HG03025 (cell line): ENCODE results near the gene JAK2.
"Not testable (repeated sequence)": the region's sequence is repeated elsewhere in the genome, so short reads cannot be mapped to it uniquely, and the experiment has no call there.

Experiments
- ATAC-seq: cut with Tn5 transposase; IDR thresholded peaks from one replicate; pipeline ENCODE4 v1.9.1; 2021; ENCODE audit warnings: mild to moderate bottlenecking, moderate library complexity; ENCODE audit not compliant: unreplicated experiment, low FRiP score

Gene JAK2

DNA sequence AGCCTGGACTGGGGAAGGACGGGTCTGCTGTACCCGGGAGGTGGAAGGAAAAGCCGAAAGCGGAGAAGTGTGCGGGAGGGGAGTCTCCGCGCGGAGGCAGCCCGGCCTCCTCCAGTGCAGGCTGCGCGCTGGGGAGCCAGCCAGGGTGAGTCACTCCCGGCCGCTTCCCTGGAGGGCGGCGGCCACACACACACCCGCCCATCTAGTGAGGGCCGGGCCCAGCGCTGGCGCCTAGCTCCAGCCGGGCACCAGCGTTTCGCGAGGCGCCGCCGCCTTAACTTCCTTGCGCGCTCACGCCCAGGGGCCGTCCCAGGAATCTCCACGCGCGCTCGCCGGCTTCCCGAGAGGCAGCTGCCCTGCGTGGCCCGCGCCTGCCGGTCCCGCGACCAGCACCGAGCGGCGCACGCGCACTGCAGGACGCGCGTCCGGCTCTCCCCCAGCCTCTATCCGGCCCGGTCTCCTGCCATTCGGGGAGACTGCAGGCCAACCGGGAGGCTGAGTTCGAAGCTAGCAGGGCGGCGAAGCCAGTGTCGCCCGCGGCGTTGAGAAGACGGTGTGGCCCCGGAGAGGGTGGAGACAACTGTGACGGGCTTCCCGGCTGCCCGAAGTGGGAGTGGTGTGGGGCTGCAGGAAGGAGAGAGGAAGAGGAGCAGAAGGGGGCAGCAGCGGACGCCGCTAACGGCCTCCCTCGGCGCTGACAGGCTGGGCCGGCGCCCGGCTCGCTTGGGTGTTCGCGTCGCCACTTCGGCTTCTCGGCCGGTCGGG, at the start of gene JAK2:
Gene JAK2 (plus strand): TSS at position 652 of the 765 bp plus-strand sequence. CDS start 36,716 bp downstream, outside the sequence.
- ATAC-seq: peak; percentile 68

- no peak for ATAC-seq
Measured at GRCh38 chr9:4936277-4936676, 48.8 kb upstream of the JAK2 start.

DNA sequence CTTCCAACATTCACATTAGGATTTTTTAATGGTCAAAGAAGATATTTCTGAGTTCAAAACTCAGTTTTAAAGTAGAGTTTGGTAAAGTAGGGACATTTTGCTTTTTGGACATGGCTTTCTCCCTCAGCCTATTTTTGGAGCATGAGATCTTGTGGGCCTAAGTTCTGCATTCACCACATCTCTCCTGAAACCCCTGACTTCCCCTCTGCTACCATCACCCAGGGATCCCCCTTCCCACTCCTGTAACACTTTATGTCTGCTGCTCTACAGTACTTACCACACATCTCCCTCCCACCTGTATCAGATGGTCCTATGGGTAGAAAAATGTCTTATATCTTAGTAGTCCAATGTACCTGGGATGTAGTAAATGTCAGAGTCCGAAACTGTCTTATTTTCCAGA, 48.2 kb upstream of the JAK2 start:
- ATAC-seq: no peak

GRCh38 chr9:4937446-4937845, 47.6 kb upstream of the JAK2 start:
- no peak for ATAC-seq

DNA sequence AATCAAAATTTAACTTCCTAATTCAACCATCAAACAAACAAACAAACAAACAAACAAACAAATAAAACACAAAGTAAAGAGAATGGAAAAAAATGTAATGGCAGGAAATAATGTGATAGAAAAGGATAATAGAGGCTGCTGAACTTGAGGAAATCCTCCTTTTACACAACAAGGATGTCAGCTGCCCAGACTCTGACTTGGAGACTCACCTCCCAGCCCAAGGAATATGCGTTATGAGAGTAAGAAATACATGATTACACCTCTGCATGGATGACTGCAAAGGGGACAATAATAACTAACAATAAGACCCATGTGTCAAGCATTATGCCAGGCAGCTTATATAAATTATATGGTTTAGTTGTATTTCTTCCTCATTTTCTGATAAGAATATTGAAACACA, 46.6 kb upstream of the JAK2 start:
- no peak for ATAC-seq

DNA sequence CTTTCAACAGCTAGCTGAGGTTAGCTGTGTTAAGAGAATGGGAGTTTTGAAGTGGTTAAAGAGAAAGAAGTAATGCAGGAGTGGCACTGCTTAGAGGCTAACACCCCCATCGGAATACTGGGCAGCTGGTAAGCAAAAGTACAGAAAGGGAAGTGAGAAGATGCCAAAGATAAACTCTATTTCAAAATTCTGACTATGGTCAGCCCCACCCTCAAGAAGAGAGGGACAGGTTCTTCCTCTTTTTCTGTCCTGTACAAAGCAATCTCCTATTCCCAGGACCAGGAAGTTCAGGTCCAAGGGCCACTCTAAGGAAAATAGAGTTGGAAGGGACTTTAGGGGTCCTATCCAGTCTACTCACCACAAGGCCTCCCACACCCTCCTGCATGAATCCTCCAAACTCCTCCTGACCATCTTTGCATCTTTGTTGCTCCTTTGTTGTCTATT, 45.9 kb upstream of the JAK2 start:
- ATAC-seq: peak; percentile 82

DNA sequence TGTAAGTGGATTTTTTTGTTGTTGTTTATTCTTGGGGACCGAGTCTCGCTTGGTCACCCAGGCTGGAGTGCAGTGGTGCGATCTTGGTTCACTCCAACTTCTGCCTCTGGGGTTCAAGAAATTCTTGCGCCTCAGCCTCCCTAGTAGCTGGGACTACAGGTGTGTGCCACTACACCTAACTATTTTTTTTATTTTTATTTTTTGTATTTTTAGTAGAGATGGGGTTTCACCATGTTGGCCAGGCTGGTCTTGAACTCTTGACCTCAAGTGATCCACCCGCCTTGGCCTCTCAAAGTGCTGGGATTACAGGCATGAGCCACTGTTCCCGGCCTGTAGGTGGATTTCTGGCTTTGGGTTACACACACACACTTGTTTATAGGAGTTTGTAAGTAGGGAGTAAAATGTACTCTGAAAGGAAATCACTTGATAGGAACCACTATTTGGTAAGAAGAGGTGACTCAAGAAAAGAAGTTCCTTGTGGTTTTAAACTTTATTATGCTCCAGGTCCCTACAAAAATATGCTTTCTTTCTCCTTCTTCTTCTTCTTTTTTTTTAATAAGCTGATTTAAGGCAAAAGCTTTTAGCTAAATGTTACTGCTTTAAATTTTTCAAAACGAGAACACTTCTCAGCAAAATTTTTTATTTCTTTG, 42.9 kb upstream of the JAK2 start:
- ATAC-seq: not testable (repeated sequence)

- no peak for ATAC-seq
Measured at GRCh38 chr9:4943346-4943745, 41.7 kb upstream of the JAK2 start.

GRCh38 chr9:4944431-4945211, 40.5 kb upstream of the JAK2 start:
- ATAC-seq: not testable (repeated sequence)

- no peak for ATAC-seq
Measured at GRCh38 chr9:4946937-4947336, 38.1 kb upstream of the JAK2 start.

- no peak for ATAC-seq
Measured at GRCh38 chr9:4955836-4956235, 29.2 kb upstream of the JAK2 start.

- no peak for ATAC-seq
Measured at GRCh38 chr9:4959031-4959430, 26.0 kb upstream of the JAK2 start.

GRCh38 chr9:4962085-4962484, 23.0 kb upstream of the JAK2 start:
- ATAC-seq: no peak

DNA sequence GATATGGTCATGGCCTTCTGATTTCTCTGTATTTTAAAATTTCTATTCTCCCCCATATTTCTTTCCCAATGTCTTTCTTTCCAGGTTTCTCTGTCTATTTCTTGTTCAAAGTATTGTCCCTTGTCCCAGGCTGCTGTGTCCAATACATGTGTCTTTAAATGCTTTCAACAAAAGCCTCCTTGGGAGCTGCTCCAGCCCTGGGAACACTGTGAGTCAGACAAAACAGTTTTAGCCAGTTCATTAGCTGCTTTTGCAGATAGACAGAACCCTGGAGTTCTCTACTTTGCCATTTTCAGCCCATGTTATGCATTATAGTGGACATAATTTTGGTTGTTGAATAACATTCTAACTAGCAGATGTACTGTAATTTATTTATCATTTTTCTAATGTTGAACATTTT, 20.5 kb upstream of the JAK2 start:
- no peak for ATAC-seq

- ATAC-seq: no peak
Measured at GRCh38 chr9:4965174-4965821, 19.8 kb upstream of the JAK2 start.

DNA sequence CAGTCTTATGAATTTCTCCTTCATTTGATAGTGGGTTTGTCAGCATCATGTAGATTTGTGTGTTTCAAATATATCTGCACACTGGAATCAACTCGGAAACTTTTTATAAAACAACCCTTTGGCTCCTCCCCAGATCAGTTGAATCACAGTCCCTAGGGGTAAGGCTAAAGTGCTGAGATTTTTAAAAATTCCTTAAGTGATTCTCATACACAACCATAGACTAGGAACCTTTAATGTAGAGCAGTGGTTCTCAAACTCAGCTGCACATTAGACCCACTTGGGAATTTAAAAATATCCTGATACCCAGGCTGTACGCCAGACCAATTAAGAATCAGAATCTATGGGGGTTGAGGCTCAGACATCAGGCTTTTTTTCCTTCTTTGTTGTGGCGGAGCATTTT, 17.5 kb upstream of the JAK2 start:
- no peak for ATAC-seq

- ATAC-seq: no peak
Measured at GRCh38 chr9:4969130-4969529, 15.9 kb upstream of the JAK2 start.

DNA sequence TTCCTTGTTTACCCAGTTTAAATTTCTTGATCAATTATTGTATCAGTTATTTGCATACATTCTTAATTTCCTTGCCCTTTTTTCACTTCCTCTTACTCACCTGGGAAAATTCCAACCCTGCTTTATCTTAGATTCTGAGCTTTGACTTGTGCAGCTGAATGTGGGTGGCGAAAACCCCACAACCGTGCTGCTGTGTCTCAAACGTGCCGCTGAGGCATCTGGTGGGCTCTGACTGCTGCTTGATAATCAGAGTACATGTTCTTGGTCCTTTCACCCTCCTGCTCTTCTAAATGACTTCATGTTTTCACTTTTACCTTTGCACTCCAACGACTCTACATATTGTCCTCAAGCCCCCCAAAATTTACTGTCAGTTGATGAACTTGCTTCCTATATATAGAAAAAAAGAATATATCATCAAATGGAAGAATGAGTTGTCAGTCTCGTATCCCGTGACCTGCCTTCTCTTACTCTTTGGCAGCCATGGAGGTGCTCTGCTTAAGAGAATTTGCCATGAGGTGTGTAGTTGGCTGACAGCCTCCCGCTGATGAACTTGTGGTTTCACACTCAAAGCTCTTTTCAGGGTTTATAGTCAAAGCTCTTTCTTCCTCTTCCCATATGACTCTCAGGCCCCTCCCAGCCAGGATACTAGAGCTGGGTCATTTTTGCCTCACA, 14.0 kb upstream of the JAK2 start:
- peak; percentile 75 for ATAC-seq

- no peak for ATAC-seq
Measured at GRCh38 chr9:4973246-4973645, 11.8 kb upstream of the JAK2 start.

DNA sequence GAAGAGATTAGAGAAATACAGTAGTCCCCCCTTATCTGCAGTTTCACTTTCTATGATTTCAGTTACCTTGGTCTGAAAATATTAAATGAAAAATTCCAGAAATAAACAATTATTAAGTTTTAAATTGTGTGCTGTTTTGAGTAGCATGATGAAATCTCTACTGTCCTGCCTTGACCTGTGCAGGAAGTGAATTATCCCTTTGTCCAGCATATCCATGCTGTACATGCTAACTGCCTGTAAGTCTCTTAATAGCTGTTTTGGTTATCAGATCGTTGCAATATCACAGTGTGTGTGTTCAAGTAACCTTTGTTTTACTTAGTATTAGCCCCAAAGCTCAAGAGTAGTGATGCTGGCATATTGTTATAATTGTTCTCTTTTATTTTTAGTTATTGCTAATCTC, 11.2 kb upstream of the JAK2 start:
- ATAC-seq: no peak
